ENCODE measurements around the gene RTKN2.

GRCh38 chr10:62259998-62260397, 8.6 kb downstream of the RTKN2 start:
- no peak for TF ChIP-seq CTCF (IDR thresholded peaks at IDR 0.05; ENCODE audit: low read depth, low read length)
- no peak for TF ChIP-seq EZH2phosphoT487 (IDR thresholded peaks at IDR 0.05; ENCODE audit: low read depth)
